ENCODE data around the gene MAP4K3. TPM values are rescaled to one million over a fixed set of nuclear protein-coding genes. Genes with fewer than 3 reads are reported as not detected.

MAP4K3 gene
- polyA plus RNA-seq, 4 donors: 62.6 to 92.9 (median 75.1) TPM

DNA sequence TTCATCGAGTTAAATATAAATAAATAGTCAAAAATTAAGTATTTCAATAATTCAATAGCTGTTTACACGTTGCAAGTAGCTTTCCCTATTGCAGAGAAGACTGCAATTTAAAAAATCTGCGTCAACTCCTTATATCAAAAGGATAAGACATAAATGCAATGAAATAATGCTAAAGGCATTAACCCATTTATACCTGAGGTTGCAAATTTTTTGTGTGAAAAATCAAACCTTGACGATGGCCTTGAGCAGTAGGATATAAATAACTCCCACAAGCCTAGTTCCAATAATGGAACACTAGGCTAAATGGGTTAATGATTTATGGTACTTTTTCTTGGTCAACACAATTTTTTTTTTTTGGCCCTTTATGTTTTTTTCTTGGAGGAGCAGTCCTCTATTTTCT is 116.9 kb downstream of the MAP4K3 start:
- no peak for DNase-seq (ENCODE audit: low read depth in 4 of 4, low spot score in 2 of 4)

DNA sequence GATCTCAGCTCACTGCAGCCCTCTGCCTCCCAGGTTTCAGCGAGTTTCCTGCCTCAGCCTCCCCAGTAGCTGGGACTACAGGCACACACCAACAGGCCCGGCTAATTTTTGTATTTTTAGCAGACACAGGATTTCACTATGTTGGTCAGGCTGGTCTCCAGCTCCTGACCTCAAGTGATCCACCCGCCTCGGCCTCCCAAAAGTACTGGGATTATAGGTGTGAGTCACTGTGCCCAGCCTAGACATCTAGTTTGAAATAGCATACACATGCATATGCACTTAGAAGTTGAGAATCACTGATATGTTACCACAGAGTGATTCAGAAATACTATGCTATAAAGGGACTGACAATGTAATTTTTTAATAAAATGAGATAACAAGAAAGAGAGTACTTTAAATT is 123.5 kb downstream of the MAP4K3 start:
- DNase-seq (ENCODE audit: low read depth in 4 of 4, low spot score in 2 of 4): no peak

DNA sequence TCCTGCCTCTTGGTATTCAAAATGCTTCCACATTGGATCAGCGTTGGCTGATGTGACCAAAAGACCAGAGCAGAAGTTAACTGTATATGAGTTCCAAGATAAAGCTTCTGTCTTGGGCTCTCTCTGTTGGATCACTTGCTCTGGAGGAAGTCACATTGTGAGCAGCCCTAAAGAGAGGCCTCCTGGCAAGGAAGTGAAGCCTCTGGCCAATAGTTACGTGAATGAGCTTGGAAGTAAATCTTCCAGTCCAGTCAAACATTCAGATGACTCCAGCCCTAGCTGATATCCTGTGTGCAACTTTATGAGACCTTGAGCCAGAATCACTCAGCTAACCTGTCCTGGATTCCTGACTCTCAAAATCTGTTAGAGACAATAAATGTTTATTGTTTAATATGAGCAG is 125.6 kb downstream of the MAP4K3 start:
- no peak for DNase-seq (ENCODE audit: low read depth in 4 of 4, low spot score in 2 of 4)

DNA sequence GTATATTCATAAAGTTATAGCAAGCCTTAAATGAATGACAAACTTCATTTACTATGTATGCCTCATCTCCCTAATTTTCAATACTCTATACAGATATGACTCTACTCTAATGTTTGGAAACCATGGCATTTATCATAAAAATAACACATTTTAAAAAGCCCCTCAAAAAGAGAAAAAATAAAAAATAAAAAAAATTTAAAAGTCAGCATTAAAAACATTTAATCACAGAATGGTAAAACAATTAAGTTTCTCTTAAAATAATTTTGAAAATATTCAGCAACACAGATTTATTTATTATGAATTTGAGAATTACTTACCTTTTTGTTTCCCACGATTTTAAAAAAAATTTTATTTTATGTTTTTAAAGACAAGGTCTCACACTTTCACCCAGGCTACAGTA is 128.3 kb downstream of the MAP4K3 start:
- no peak for DNase-seq (ENCODE audit: low read depth in 4 of 4, low spot score in 2 of 4)

DNA sequence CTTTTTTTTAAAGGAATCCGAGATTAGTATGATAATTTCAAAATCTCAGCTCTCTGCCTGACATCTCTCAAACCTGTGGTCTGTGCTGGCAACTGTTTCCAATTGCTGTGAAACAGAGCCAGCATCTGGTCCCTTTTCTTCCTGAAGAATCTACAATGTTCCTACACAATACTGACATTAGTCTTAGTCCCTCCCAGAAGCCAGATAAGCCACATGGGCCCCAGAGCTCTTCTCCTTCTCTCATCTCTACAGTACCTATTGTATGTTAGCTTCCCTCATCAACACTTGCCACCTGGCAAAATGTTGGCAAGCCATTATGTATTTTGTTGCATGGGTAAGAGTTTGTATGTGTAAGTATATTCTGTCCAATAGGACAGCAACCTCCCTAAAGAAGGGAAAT is 130.5 kb downstream of the MAP4K3 start:
- DNase-seq (ENCODE audit: low read depth in 4 of 4, low spot score in 2 of 4): no peak

DNA sequence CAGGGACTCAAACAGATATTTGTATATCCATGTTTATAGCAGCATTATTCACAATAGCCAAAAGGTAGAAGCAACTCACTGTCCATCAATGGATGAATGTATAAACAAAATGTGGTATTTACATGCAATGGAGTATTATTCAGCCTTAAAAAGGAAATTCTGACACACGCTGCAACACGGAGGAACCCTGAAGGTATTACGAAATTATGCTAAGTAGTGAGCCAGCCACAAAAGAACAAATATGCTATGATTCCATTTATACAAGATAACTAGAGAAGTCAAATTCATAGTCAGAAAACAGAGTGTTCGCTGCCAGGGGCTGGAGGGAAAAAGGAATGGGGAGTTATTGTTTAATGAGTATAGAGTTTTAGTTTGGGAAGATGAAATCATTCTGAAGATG is 132.4 kb downstream of the MAP4K3 start:
- no peak for DNase-seq (ENCODE audit: low read depth in 4 of 4, low spot score in 2 of 4)

DNA sequence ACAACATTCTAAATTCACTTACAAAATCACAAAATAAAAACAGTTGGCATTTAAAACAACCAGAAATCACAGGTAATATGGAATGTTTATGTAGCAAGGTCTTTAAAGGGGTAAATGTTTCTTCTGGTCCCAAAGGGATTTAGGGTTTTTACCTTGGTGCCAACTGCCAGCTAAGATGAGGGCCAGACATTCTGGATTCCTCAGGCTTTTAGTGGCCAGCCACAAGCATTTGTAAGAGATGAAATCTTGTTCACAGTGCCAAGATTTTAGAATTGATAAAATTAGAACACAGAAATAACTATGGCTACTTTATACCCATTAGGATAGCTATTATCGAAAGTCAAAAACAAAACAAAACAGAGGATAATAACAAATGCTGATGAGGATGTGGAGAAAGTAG is 132.9 kb downstream of the MAP4K3 start:
- DNase-seq (ENCODE audit: low read depth in 4 of 4, low spot score in 2 of 4): no peak

DNA sequence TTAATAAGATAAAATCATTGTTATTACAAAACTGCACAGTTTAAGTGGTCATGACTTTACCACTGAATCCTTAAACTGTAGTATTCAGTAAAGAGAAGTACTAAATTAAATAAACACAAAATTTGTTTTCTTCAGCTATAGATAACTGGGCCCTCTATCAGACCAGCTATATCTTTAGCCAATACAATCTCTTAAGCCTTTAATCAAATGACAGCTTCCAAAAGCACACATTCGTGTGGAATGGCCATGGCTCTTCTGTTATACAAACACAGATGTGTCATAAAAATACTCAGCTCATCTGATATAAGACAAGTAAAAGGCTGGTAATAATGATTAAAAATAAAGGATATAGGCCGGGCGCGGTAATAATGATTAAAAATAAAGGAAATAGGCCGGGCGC is 135.7 kb downstream of the MAP4K3 start:
- no peak for DNase-seq (ENCODE audit: low read depth in 4 of 4, low spot score in 2 of 4)

DNA sequence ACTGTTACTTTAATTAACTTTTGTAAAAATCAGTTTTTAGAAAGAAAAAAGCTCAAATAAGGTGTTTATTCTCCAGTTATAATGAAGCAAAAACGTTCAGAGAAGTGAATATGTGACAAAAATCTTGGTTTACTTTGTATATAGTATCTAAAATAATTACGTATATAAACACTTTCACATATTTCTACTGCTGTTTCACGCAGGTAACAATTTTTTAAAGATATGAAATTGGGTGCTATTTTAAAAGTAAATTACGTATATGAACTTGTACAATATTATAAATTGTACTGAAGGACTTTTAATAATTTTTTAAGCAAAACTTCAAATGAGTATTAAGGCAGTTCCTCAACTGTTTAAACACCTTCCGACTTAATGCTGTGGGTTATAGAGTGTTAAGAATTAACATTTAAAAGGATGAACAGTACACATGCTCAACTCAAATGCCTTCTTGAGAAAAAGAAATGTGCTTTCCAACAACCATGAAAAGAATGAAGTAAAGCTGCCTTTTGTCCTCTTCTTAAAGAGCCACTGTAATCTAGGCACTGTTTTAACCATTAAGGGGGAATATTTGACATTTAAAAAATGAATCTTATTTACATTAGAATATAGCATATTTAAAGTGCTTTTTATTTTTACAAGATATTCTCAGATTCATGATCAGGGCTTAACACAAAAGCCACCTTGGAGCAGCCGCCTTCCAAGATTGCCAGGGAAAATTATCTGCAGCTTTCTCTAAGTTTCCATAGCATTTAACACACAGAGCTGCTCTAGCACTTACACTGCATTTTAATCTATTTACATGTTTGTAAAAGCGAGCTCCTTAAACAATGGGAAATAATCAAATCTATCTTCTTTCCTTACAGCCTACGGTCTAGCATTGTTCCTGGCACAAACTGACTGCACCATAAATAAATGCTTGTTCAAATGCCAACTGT is 136.8 kb downstream of the MAP4K3 start:
- no peak for DNase-seq (ENCODE audit: low read depth in 4 of 4, low spot score in 2 of 4)

DNA sequence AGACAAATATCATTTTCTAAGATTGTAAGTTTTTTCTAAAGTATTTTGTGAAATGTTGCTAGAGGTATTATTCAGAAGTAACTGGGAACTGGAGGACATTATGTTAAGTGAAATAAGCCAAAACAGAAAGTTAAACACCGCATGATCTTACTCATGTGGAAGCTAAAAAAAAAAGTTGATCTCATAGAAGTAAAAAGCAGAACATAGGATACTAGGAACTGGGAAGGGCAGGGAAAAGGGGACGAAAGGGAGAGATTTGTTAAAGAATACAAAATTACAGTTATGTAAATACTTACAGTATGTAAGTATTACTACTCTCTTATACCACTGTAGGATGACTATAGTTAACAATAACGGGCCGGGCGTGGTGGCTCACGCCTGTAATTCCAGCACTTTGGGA is 146.7 kb downstream of the MAP4K3 start:
- DNase-seq (ENCODE audit: low read depth in 4 of 4, low spot score in 2 of 4): no peak

DNA sequence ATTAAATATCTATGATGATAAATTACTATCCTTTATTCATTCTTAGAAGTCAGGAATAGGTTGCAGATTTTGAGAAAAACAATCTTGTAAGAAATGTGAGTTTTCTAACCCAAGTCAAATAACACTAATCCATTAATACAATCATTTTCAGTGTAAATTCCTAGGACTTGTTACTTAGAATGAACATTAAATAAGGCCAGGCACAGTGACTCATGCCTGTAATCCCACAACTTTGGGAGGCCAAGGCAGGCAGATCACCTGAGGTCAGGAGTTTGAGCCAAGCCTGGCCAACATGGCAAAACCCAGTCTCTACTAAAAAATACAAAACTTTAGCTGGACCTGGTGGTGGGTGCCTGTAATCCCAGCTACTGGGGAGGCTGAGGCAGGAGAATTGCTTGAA is 147.5 kb downstream of the MAP4K3 start:
- no peak for DNase-seq (ENCODE audit: low read depth in 4 of 4, low spot score in 2 of 4)

DNA sequence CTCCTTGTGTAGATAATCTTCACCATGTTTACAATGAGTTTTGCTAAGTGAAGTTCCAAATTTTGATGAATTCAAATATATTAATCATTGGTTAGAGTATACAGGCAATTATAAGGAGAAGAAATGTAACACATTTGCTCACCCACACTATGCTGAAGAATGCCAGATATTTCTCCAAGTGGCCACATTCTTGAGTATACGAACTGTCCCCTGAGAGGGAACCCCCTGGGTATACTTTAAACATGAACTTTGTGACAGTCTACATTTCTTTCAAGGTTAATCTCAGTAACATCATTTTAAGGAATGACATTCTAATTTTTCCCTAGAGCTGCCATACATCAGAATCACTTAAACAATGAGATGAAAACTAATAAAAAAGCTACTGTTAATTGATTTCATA is 153.5 kb downstream of the MAP4K3 start:
- DNase-seq (ENCODE audit: low read depth in 4 of 4, low spot score in 2 of 4): no peak

DNA sequence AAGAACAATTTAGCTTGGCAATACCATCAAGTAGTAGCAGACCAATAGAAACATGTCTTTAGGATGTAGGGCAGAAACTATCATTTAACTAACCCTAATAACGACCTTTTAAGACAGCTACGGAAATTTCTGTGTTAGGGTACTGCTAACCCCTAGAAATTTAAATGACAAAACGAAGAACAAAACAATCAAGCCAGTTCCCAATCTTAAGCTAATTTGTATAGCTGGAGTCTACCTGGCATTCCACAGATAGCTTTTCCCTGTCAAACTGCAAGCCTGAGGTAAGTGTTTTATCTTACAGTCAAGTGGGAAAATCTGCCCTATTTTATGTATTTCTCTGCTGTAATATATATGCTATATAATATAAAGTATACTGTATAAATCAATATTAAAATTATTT is 155.7 kb downstream of the MAP4K3 start:
- no peak for DNase-seq (ENCODE audit: low read depth in 4 of 4, low spot score in 2 of 4)

DNA sequence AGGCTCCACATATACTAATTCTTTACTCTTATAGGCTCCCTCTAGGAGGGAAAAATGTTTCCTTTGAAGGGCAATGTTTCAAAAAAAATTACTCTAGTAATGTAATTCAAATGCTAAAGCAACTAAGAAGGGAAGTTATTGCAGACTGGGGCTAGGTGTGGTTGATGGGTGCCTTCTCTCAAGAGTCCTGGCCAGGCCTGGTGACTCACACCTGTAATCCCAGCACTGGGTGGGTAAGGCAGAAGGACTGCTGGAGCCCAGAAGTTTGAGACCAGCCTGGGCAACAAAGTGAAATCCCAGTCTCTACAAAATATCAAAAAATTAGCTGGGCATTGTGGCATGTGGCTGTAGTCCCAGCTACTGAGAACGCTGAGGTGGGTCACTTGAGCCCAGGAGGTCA is 162.1 kb downstream of the MAP4K3 start:
- no peak for DNase-seq (ENCODE audit: low read depth in 4 of 4, low spot score in 2 of 4)

DNA sequence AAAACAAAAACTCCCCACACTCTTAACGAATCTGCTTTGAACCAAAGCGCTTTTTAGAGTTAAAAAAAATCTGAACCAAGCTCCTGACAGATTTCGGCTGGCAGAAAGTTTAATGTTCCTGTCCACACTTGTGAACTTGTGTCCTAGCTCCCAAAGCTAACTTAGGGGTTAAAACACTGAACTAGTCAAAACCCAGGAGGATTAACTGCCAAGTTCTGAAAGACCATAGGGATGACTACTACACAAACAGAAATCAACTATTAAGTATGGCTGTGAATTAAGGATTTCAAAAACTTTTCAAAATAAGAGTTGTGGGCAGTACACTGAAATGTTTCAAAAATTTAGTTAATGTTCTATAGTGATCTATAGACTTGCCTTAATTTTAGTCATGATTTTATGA is 167.1 kb downstream of the MAP4K3 start:
- no peak for DNase-seq (ENCODE audit: low read depth in 4 of 4, low spot score in 2 of 4)

DNA sequence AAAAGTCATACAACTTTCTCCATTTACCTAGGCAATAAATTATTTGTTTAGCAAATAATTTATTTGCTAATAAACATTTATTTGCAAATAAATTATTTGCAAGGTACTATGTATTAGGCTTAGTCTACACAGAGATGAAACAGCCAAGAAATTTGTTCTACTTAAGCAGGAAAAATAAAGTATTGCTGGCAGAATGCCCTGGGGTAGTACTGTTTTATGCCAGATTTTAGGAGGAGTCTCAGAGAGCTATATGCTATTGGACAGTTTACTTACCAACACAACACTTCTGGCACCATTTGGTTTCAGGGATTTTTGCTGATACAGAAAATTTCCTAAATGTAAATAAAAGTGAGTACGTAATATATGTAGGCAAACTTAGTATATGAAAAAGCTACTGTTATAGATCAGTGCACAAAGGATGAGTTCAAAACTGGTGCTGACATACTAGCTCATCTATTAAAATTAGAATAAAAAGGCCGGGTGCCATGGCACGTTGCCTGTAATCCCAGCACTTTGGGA is 170.1 kb downstream of the MAP4K3 start:
- DNase-seq (ENCODE audit: low read depth in 4 of 4, low spot score in 2 of 4): no peak

DNA sequence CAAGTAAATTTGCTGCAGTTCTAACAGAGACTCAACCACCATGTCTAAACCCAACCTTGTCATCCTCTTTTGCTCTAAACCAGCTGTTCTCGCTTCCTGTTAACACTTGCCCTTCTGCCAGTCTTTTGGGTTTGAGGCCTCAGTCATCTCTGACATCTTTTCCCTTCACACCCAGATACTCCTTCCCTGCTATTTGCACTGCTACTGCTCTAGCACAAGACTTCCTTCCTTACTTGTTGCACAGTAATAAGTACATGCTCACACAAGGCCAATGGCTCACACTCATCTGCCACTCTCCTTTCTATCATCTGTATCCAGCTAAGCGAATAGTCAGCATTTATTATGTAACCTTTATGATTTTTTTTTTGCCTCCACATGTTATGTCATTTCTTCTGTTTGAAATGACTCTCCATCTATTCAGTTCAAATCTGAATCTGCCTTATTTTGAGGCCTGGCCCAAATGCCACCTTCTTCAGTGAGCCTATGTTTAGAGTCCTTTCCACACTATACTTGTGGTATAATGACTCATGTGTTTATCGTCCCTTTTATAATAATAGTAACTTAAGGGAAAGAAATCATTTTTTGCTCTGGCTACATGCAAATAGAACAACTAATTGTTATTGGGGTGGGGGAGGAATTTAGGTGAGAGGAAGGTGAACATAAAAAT is 170.8 kb downstream of the MAP4K3 start:
- no peak for DNase-seq (ENCODE audit: low read depth in 4 of 4, low spot score in 2 of 4)

DNA sequence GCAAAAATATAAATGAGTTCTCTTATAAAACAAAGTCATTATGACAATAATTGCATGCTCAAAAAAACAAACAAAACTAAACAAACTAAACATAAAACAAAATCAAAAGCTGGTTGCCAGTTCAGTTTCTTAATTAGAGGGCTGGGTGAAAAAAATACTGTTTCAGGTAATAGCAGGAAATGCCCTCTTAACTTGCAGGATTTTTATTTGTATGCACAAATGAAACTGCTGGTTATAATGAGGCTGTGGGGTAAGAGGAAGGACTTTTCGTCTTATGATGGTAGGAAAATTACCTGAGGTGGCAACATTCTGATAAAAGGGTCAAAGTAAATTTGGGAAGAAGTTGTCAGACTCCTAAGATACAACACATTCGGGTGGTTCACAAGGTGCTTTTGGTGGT is 171.8 kb downstream of the MAP4K3 start:
- no peak for DNase-seq (ENCODE audit: low read depth in 4 of 4, low spot score in 2 of 4)

DNA sequence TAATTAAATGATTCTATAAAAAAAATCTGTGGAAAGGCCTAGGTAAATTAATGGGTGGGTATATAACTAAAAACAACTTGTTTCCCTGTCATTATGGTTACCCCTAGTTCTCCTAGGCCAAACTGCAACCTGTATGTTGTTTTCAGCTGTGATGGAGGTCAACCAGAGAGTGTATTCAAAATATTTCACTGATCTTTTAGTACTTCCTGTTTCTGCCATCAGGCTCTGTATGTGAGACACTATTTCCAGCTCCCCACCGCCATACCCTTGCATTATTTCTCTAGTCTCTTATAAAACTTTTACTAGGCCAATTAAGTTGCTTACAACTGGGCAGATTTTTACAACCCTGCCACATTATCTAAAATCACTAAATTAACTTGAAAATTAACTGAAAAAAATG is 172.4 kb downstream of the MAP4K3 start:
- DNase-seq (ENCODE audit: low read depth in 4 of 4, low spot score in 2 of 4): no peak

DNA sequence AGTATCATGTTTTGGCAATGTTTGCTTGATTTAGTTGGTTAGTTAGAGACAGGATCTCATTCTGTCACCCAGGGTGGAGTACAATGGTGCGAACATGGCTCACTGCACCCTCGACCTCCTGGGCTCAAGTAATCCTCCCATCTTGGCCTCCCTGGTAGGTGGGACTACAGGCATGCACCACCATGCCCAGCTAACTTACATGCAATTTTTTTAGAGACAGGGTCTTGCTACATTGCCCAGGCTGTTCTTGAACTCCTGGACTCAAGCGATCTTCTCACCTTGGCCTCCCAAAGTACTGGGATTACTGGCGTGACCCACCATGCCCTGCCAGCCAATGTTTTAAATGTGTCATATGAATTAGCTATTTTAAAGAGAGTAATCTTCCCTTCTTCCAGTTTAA is 177.0 kb downstream of the MAP4K3 start:
- DNase-seq (ENCODE audit: low read depth in 4 of 4, low spot score in 2 of 4): no peak

DNA sequence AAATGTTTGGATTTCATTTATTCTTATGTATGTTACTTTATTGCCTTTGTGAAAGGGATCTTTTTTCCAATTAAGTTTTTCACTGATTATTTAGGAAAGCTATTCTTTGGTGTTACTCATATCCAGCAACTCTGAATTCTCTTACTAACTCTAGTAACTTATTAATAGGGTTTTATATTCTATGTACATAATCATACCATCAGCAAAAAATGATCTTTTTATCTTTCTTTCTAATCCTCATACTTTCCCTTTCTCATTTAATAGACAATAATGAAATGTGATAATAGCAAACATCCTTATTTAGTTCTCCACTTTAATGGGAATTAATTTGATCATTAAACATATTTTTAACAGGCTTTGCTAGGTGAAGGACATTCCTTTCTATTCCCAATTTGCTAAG is 181.0 kb downstream of the MAP4K3 start:
- DNase-seq (ENCODE audit: low read depth in 4 of 4, low spot score in 2 of 4): no peak

All from left renal cortex interstitium (tissue), 4 donors.